SIG-M5 treated with dmso at 0.1 percent for 504 hours (cell line): ENCODE measurements around the gene JPH2.
A peak's percentile ranks its signal among the peaks of the same experiment; 100 is the strongest.
"Not testable (repeated sequence)": the region's sequence is repeated elsewhere in the genome, so short reads cannot be mapped to it uniquely, and the experiment has no call there.

Experiments used
- DNase-seq: peaks from one replicate; lab custom pipeline; 2025; ENCODE audit not compliant: unreplicated experiment; lab: John Stamatoyannopoulos, UW

JPH2 gene

GRCh38 chr20:44187054-44187771 lies at the start of gene JPH2:
Gene JPH2 (minus strand): TSS chr20:44187188. CDS start chr20:44186705, 483 bp downstream.
- DNase-seq = no peak

DNA sequence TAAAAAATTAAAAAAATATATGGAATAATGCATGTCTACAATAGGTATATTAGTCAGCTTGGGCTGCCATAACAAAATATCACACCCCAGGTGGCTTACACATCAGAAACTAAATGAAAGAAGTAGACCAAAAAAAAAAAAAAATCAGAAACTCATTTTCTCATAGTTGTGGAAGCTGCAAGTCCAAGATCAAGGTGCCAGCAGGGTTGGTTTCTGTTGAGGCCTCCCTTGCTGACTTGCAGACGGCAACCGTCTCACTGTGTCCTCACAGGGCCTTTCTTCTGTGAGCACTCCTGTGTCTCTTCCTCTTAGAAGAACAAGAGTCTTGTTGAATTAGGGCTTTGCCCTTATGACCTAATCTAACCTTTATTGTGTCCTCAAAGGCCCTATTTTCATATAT lies 48.7 kb upstream of the JPH2 start:
- DNase-seq = no peak

DNA sequence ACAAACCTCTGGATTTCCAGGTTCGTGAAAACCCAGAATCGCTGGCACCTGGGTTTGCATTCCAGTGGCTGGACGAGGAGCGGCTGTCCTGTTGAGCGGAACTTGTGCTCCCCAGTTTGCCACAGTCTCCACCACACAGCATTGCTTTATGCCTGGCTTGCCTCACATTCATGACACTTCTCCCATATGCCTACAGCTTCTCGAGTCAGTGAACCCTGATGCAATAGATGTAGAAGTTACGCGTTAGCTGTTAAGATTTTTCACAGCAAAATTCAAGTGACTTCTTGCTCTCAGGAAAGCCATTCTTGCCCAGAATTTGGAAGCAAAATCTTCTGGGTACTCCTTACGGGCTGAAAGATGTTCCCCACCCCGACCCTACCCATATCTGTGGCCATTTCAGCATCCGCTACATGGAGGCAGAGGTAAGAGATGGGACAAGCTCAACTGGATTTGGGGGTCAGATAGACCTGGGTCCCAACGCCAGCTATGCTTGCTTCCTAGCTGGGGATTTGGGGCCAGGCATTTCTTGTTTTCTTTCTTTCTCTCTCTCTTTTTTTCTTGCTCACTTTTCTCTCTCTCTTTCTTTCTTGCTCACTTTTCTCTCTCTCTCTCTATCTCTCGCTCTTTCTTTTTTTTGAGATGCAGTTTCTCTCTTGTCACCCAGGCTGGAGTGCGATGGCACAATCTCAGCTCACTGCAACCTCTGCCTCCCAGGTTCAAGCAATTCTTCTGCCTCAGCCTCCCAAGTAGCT lies 47.8 kb upstream of the JPH2 start:
- no peak for DNase-seq

- DNase-seq = no peak
These were observed 46.5 kb upstream of the JPH2 start for GRCh38 chr20:44233436-44234016.

DNA sequence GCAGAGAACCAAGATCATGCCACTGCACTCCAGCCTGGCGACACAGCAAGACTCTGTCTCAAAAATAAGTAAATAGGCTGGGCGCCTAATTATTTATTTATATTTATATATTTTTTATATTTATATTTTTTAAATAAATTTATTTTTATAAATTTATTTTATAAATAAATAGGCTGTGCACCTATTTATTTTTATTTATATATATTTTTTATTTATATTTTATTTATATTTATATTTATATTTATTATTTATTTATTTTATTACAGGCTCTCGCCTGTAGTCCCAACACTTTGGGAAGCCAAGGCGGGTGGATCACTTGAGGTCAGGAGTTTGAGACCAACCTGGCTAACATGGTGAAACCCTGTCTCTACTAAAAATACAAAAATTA lies 45.5 kb upstream of the JPH2 start:
- DNase-seq = not testable (repeated sequence)

DNA sequence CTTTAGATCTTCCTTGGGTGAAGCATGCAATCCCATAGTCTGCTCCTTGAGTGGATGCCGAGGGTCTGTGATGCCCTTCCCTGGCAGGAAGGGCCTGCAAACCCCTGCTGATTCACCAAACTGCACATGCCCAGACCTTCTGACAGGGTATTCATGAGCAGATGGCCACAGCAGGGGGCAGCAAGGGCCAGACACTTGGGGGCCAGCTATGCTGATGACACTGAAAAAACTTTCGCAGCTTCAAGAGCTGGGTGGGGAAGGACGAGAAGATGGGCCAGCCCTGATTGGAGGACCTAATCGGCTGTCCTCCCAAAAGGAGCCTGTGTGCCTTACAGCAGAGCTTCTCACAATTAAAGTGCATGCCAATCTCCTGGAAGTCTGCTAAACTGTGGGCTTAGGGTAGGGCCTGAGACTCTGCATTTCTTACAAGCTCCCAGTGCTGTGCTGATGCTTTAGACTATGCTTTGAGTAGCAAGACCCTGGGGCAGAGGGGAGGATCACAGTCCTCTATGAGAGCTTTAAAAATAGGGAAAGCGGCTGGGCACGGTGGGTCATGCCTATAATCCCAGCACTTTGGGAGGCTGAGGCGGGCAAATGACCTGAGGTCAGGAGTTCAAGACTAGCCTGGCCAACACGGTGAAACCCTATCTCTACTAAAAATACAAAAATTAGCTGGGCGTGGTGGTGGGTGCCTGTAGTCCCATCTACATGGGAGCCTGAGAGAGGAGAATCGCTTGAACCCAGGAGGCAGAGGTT lies 44.9 kb upstream of the JPH2 start:
- no peak for DNase-seq

GRCh38 chr20:44231193-44231592 lies 44.2 kb upstream of the JPH2 start:
- no peak for DNase-seq

DNA sequence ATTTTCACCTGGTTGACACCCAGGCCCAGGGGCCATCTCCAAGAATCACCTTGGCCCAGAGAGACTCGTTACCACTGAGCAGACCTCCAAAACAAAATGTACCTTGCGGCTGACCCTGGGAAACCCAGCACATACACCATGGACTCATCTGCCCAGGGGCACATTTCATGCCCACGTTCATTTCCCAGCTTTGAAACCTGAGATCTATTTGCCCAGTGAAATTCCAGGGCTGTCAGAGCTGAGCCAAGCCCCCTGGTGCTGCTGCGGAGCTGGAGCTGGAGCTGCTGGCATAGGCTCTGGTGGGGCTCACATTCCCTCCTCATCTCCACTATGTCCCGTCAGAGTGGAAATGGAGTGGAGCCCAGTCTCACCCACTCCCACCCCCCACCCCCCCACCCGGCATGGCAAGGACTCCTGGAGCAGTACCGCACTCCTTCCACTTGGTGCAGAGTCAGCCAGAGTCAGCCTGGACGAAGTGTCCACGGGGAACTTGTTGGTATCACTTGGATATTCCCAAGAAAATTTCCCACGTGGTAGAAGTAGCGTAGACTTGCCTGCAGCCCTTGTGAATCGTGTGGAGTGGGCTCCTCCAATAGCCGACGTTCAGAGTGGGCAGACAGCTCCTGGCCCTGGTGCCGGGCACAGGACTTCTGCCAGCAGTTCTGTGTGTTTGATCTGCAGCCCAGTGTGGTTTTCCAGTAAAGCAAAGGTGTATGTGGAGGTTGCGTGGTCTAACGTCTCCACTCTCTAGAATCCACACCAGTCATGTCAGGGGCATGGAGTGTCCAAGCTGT lies 41.7 kb upstream of the JPH2 start:
- no peak for DNase-seq

DNA sequence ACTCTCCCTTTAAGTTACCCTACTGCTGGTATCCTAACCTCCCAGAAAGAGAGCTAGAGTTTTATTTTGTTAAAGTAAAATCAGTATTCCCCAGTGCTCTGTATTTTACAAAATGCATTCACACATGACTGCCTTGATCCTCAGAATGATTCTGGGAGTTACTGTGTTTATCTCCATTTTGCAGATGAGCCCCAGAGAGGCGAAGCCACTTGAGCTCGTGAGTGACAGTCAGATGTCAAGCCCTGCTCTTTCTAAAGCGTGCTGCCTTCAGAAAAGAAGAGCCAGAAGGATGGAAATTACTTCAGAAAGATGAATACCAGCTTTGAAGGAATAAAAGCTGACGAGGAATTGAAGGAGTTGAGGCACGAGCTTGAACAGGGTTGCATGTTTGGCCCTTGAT lies 37.6 kb upstream of the JPH2 start:
- DNase-seq = no peak

DNA sequence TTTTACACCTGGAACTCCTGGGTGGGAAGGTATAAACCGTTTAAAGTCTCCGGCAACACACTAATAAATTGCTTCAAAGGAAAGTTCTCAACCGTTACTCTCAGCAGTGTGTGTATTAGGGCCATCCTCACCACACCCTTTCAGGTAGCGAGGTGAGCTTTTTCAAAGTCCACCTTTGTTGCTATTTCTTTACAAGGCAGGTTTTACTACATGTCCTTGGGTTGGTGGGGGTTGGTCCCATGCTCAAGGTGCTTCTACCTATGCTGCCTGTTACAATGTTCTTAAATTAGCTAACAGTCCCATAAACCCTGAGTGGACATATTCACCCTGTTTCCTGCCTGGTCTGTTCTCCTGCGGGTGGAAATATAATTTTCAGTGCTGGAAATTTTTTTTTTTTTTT lies 36.7 kb upstream of the JPH2 start:
- DNase-seq = no peak

DNA sequence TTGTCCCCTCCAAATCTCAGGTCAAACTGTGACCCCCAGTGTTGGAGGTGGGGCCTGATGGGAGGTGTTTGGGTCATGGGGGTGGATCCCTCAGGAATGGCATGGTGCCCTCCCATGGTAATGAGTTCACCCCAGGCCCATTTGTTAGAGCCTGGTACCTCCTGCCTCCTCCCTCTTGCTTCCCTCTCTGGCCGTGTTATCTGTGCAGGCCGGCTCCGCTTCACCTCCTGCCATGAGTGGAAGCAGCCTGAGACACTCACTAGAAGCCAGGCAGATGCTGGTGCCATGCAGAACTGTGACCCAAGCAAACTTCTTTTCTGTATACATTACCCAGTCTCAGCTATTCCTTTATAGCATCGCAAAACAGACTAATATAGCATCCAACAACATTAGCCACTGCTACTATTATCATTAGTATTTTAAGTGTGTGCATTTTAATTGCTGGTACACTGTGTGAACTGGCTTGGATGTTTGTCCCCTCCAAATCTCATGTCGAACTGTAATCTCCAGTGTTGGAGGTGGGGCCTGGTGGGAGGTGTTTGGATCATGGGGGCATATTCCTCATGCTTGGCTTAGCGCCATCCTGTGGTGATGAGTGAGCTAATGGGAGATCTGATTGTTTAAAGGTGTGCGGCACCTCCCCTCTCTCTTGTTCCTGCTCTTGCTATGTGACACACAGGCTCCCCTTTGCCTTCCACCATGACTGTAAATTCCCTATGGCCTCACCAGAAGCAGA lies 35.8 kb upstream of the JPH2 start:
- no peak for DNase-seq

- DNase-seq = no peak
These were observed 35.0 kb upstream of the JPH2 start for GRCh38 chr20:44222027-44222426.

DNA sequence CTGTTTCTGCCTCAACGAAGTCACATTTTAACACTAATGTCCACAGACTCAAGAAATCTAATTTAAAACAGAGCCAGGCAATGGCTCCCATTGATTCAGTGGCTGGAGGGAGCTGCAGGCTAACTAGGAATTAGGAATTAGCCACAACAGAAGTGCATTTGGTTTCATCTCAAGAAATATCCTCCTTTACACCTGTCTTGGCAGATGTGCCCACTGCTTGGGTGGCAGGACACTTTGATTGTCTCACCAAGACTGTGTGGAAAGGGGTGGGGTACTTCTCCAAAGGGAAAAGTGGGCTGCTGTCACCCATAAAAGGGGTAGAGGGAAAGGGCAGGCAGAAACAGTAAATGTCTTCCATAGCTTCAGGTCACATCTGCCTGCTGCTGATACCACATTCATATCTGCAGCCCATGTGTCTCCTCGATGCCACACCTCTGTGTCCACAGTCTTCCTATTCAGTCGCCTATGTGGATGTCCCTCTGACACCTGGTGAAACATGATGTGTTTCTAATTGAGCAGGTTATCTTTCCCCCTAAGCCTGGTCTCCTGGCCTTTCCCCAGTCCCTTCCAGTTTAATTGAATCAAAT lies 34.5 kb upstream of the JPH2 start:
- no peak for DNase-seq

GRCh38 chr20:44219791-44220190 lies 32.8 kb upstream of the JPH2 start:
- DNase-seq = no peak

- DNase-seq = no peak
These were observed 32.3 kb upstream of the JPH2 start for GRCh38 chr20:44219170-44219730.

DNA sequence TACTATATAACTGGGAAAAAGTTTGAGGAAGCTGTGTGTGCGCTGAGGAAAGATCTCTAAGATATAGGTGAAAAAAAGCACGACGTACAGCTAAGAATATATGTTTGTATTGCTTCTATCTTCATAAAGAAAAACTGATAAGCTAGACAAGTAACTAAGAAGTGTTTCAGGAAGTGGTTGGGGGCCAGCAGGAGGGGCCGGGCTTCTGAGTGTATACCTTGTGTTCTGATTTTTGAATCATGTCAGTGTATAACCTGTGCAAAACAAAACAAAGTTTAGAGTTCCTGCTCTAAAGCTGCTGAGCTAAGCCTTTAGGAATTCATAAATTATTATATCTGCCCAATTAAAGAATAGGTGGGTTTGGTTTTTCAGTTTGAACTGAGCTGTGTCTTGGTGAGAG lies 31.5 kb upstream of the JPH2 start:
- DNase-seq = no peak

- peak; percentile 73 for DNase-seq
These were observed 30.5 kb upstream of the JPH2 start for GRCh38 chr20:44217342-44218092.

GRCh38 chr20:44215125-44215524 lies 28.1 kb upstream of the JPH2 start:
- peak; percentile 80 for DNase-seq

- no peak for DNase-seq
These were observed 25.8 kb upstream of the JPH2 start for GRCh38 chr20:44212792-44213191.
